Activated CD4-positive, alpha-beta T cell treated with anti-CD3 and anti-CD28 coated beads, Interleukin-2, amount 50 U/mL, for 24 hours (primary cell): ENCODE results near the gene CTTNBP2.

Experiments
- DNase-seq, 2 donors: peaks; one replicate each; pipeline ENCODE4 v3.0.0-alpha.2; 2020; ENCODE audit warnings: low read depth in 1 of 2, low spot score in 1 of 2

Gene CTTNBP2

DNA sequence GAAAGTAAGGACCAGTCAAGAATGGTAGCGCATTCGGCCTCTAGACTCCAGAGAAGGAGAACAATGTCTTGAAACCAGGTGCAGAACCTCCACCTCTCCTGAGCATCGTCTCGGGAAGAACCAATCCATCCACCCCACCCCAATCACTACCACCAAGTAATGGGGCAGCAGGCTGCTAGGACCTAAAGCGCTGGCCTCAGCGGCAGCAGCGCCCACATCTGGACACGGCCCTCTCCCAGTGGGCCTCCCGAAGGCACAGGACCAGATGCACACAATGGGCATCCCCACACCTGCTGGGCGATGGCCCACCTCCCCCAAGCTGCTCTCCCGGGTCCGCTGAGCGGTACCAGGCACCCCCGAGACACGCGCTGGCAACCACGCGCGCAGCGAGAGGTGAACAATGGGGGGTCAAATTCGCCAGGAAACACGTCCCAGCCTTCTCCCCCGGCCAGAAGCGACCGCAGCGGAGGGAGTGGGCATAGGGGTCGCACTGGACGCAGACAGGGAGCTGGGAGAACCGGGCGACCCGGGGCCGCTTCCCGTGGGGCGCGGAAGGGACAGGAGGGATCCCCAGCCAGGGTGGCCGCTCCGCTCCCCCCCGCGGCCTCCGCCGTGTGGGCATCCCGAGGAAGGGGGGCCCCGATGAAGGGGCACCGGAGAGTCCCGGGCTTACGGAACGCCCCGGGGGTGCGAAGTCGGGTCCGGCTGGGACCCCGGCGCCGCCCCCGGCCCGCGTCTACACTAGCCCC is 506 bp downstream of the CTTNBP2 start:
- DNase-seq: no peak

DNA sequence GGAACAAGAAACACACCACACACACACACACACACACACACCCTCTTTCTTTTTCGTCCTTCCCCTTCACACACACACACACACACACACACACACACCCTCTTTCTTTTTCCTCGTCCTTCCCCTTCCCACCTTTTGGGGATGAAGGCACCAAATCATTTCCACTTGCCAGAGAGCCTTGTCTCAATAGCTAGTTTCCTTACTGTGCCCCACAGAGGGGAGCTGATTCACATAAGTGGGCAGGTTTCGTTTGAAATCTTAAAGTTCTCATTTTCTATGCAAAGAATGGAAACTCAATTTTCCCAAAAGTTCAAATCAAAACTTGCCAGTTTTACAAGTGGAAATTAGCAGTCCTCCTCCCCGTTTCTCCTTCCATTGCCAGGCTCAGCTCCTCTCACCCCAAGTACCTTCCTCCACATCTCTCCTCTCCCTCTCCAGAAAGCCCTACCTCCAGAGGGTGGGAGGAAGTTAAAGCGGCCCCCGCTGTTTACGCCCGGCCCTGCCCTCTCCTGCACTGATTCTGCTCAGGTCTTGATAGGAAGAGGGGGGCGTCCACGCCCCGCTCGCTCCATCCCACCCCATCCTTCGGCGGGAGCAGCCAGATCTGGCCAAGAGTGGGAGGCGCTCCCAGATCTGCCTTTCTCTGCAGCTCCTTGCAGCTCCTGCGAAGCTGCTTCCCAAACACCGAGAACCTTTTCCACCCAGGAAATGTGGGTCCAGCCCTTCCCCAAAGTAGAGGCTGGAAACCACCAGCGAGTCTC is 1.3 kb downstream of the CTTNBP2 start:
- no peak for DNase-seq

DNA sequence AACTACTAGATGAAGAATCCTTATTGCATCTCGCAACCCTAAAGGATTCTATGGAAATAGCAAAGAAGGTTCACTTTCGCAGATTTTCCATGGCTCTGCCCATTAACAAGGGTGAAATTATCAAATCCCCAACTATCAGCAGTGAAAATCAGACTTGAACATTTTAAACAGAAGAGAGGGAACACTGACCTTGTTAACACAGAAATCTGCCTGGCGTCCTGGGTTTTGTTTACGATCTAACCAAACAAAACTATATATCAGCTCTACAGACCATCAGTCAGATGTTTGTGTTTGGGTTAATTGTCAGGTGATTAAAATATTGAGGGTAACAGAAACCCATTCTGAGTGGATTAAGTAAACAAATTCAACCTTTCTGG is 1.9 kb downstream of the CTTNBP2 start:
- no peak for DNase-seq

DNA sequence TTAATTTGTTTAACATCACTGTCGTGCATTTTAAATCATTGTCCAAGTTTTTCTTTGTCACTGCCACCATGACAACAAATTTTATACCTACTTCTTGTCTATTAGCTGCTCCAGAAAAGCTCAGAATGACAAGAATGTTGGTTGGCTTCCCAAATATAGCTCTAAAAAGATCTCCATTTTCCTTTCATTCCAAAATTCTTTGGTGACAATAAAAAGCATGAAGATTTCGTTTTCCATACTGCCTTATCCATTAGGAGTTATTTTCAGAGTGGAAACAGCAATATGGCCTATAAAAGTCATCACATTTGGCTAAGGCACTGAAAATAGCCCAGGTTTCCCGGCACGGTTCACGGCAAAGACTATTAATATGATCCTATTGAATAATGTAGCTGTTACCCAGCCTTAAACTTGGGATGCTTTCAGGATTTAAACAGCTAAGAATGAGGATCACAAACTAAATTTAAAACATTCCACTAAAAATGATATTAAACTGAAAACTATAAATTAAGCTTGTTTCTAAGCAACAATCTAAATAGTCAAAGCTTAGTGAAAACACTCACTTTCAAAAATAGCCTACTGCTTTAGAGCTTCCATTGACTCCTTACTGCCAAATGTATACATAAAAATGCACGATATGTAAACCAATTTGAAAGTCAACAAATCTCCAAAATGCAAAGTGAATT is 2.7 kb downstream of the CTTNBP2 start:
- DNase-seq: no peak

DNA sequence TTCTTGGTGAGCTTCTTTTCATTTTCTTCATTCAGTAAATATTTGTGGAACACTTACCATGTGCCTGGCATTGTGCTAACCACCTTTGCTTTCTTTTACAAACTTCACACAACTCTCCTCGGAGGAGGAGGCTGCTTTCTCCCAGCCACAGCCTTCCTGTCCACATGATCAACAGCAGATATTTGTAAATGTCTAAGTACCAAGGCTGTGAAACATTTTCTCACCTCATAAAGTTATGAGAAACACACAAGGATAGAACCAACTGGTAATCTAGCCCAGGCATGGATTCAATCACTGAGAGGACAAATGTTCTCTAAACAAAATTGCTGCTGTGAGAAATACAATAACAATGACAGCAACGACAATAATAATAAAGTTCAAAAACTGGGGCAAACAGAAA is 3.9 kb downstream of the CTTNBP2 start:
- DNase-seq: no peak

- no peak for DNase-seq
Observed at GRCh38 chr7:117863618-117864017, 9.6 kb downstream of the CTTNBP2 start.

DNA sequence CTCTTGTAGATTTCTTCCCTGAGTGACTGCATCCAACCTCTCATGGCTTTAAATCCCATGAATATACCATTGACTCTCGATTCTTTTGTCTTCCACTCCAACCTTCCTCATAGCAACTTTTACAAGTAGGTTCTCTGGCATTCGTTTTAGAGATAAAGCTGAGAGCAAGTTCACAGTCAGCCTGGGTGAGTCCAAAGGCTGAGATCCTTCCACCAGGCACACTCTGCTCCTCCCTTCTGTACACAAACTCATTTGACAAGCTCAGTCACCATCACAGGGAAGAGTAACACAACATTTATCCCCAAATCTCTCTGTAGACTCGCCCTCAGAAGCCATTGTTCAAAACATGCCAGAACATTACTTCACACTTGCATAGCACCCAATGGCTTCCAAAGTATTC is 10.9 kb downstream of the CTTNBP2 start:
- DNase-seq: no peak

- no peak for DNase-seq
Observed at GRCh38 chr7:117859246-117859812, 13.9 kb downstream of the CTTNBP2 start.

- no peak for DNase-seq
Observed at GRCh38 chr7:117858712-117859111, 14.5 kb downstream of the CTTNBP2 start.

GRCh38 chr7:117857718-117858117 is 15.5 kb downstream of the CTTNBP2 start:
- DNase-seq: no peak

DNA sequence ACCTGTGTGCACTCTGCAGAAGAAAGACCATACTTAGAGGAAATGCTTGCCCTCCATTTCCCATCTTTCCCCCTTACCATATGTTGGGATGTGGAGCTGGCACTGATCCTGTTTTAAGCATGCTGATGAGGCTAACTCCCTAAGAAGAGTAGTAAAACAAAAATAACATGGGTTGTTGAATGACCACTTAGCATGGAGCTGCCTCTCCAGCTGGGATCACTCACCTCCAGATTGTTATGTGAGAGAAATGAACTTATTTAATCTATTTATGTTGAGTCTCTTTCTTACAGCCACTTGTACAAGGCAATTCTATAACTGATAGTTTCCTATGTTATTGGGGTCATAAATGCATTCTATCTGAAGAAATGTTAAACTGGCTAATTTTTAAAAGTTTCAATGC is 17.0 kb downstream of the CTTNBP2 start:
- DNase-seq: no peak

GRCh38 chr7:117854186-117854585 is 19.1 kb downstream of the CTTNBP2 start:
- no peak for DNase-seq

GRCh38 chr7:117848941-117849340 is 24.3 kb downstream of the CTTNBP2 start:
- DNase-seq: no peak

DNA sequence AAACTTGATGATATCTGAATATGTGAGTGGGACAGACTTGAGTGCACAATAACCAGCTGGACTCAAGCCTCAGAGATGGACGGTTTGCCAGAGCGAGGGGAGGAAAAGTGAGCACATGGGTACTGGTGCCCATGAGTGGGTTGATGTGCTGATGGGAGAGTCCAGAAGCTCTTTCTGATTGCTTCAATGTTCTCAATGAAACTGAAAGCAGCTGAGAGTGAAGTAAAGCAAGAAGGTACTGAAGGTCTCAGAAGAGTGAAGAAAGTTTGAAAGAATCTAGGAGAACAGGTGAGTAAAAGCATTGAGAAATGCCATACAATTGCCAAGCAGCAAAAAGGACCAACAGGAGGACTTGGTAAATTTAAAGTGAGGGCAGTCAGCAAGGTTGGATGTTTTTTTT is 28.6 kb downstream of the CTTNBP2 start:
- DNase-seq: no peak

DNA sequence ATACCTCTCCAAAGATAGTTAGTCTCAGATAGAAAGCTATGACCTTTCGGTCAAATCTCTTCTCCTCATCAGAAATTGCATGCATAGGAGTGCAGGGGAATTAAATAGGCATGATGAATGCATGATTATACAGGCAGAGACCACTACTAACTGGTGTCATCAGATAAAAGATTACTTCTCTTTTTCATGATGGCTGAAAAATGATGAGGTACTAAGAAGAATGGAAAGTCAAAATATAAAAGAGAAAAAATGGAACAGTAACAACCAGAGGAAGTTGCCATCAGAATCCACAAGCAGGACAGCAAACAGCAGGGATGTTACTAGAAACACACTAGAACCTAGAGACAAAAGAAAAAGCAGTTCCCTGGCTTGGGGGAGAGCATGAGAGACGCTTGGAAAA is 31.6 kb downstream of the CTTNBP2 start:
- DNase-seq: no peak

- DNase-seq: no peak
Observed at GRCh38 chr7:117841011-117841410, 32.2 kb downstream of the CTTNBP2 start.

DNA sequence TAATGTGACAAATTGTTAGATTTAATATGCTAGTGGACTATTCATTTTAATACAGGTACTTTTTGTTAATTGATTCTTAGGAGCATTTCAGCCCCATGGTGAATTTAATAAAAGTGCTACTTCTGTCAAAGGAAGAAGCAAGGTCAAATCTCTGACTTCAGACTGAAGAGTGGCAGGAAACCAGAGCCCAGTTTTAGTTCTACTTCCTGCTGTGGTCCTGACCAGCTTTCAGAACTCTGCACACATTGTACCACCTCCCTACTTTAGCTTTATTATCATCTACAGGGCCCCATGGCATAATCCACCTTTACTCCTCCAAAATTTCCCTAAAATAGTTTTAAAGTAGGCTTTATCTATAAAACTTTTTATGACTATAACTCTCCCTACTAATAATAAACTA is 33.7 kb downstream of the CTTNBP2 start:
- no peak for DNase-seq

DNA sequence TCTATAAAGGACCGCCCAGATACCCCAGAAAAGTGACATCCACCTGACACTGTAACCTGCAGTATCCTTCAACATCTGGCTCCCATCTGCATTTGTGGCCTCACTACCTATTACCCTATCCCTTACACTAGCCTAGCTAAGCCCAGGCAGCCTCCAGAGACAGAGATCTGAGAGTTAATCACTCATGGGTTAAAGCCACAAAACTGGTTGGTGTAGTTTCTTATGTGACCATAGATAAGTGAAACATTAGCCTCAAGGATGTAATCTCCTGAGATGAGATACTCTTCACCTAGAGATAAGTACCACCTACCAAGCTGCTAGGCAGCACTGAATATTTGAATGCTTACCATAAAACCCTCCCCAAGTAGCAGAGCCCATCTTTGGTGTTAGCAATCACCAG is 35.4 kb downstream of the CTTNBP2 start:
- no peak for DNase-seq

- DNase-seq: no peak
Observed at GRCh38 chr7:117835016-117835664, 38.1 kb downstream of the CTTNBP2 start.

DNA sequence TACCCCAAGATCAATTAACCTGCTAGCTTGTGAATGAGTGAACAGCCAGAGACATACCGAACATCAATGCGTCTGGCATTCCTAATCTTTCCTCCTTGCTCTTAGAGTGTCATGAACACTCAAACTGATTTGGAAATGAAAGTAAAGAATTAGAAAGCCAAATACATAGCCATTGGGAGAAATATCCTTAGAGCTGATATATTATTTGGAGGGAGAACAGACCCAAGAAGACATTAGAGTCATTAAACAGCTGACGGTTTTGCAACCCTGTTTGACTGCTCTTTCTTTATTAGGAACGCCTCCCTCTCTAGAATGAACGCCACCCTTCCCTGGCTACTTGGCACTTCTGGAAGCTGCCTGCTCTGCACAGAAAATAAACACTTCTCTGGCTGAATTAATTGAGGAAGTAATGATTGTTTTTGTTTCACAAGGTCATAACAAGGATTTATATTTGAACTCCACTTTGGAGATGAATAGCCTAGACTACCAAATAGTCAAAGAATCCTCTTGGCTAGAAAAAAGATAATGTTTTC is 42.8 kb downstream of the CTTNBP2 start:
- DNase-seq: no peak

GRCh38 chr7:117829450-117830117 is 43.7 kb downstream of the CTTNBP2 start:
- DNase-seq: no peak
